Right lobe of liver (tissue), 4 donors: Measurements from ENCODE around the gene ARAP3.

Source experiments
- CTCF ChIP-seq, 4 donors: fragments of 200-600 bp in 3 of 4; fragments of 450-650 bp in 1 of 4; IDR thresholded peaks; one replicate each; pipeline versions ENCODE4 v1.5.1 to v1.8.0; 2016 to 2022; ENCODE audit warnings: antibody characterized with exemption in 4 of 4, mild to moderate bottlenecking in 2 of 4
- POLR2A ChIP-seq: fragments of 450-650 bp; IDR thresholded peaks from one replicate; pipeline ENCODE4 v1.6.1; 2017; ENCODE audit warnings: antibody characterized with exemption, mild to moderate bottlenecking
- donor health status: DM: no; HTN: no; CAD: no.
- donor health status: DM: no; HTN: no; CAD: no.
- donor health status: DM: no; HTN: yes; CAD: no.

- TF ChIP-seq POLR2A (no peak), CTCF (IDR thresholded peaks at IDR 0.05) (no peak)
Measured at GRCh38 chr5:141717043-141717442, 35.0 kb upstream of the ARAP3 start.
